Mesodermal cell (in vitro differentiated cells): Measurements from ENCODE around the gene LRBA.

Source experiments
- H3K27ac ChIP-seq: 2 replicates; pipeline ENCODE4 v1.7.0; 2013; ENCODE audit warnings: mild to moderate bottlenecking, low read depth, low read length, moderate library complexity; ENCODE audit not compliant: severe bottlenecking
- H3K36me3 ChIP-seq: 2 replicates; pipeline ENCODE4 v1.7.1; 2013; ENCODE audit warnings: mild to moderate bottlenecking, low read length, moderate library complexity; ENCODE audit not compliant: control insufficient read depth, insufficient read depth
- H3K4me1 ChIP-seq: one replicate; pipeline ENCODE4 v1.7.1; 2013; ENCODE audit warnings: mild to moderate bottlenecking, low read length; ENCODE audit not compliant: insufficient read depth, control insufficient read depth, poor library complexity, severe bottlenecking
- H3K4me3 ChIP-seq: 2 replicates; pipeline ENCODE4 v1.7.0; 2013; ENCODE audit warnings: low read length, control low read depth, mild to moderate bottlenecking; ENCODE audit not compliant: insufficient read depth, poor library complexity, severe bottlenecking; ENCODE audit errors: extremely low read depth
- H3K9me3 ChIP-seq: 2 replicates; pipeline ENCODE4 v1.7.1; 2013; ENCODE audit warnings: mild to moderate bottlenecking, low read length, moderate library complexity; ENCODE audit not compliant: control insufficient read depth
- WGBS, 2 experiments: methylation state at CpG; one replicate each; pipeline ENCODE4 v1.1.5; 2013; ENCODE audit warnings: missing lambda C conversion rate in 2 of 2; ENCODE audit not compliant: insufficient coverage in 2 of 2; 5-methylcytosine and 5-hydroxymethylcytosine counted together

The LRBA gene

GRCh38 chr4:150318971-150319370 is 696.1 kb downstream of the LRBA start:
- no peak overlapping the region for H3K27ac ChIP-seq
- no peaks in the 10 kb centered on the region for H3K4me1 ChIP-seq
- no peaks in the 10 kb centered on the region for H3K9me3 ChIP-seq
- no peak overlapping the region for H3K4me3 ChIP-seq
- WGBS, 2 experiments, result 55 to 61% methylated on average over 4 of the region's 4 CpGs
- no peaks in the 10 kb centered on the region for H3K36me3 ChIP-seq

GRCh38 chr4:150318527-150318926 is 696.6 kb downstream of the LRBA start:
- Histone ChIP-seq H3K4me1 (no peaks in the 10 kb centered on the region), H3K27ac (no peak overlapping the region), H3K36me3 (no peaks in the 10 kb centered on the region), H3K4me3 (no peak overlapping the region), H3K9me3 (no peaks in the 10 kb centered on the region)
- 89 to 100% methylated on average over 1 of the region's 2 CpGs for WGBS, 2 experiments

- Histone ChIP-seq H3K36me3 (no peaks in the 10 kb centered on the region), H3K27ac (no peak overlapping the region), H3K4me3 (no peak overlapping the region), H3K9me3 (no peaks in the 10 kb centered on the region), H3K4me1 (no peaks in the 10 kb centered on the region)
- WGBS, 2 experiments, result 90 to 100% methylated on average over 3 of the region's 6 CpGs
Observed at GRCh38 chr4:150316332-150317205, 698.5 kb downstream of the LRBA start.

GRCh38 chr4:150315691-150316090 is 699.4 kb downstream of the LRBA start:
- Histone ChIP-seq H3K9me3 (no peaks in the 10 kb centered on the region), H3K36me3 (no peaks in the 10 kb centered on the region), H3K4me3 (no peak overlapping the region), H3K4me1 (no peaks in the 10 kb centered on the region), H3K27ac (no peak overlapping the region)
- 92 to 100% methylated on average over 1 of the region's 2 CpGs for WGBS, 2 experiments

- Histone ChIP-seq H3K4me3 (no peak overlapping the region), H3K4me1 (peaks cover 3% of the 10 kb centered on the region), H3K27ac (no peak overlapping the region), H3K36me3 (no peaks in the 10 kb centered on the region), H3K9me3 (no peaks in the 10 kb centered on the region)
- 66 to 67% methylated on average over 7 of the region's 8 CpGs for WGBS, 2 experiments
Observed at GRCh38 chr4:150315175-150315574, 699.9 kb downstream of the LRBA start.

GRCh38 chr4:150314031-150314430 is 701.1 kb downstream of the LRBA start:
- Histone ChIP-seq H3K9me3 (no peaks in the 10 kb centered on the region), H3K36me3 (no peaks in the 10 kb centered on the region), H3K4me3 (no peak overlapping the region), H3K4me1 (peaks cover 5% of the 10 kb centered on the region), H3K27ac (no peak overlapping the region)
- WGBS, 2 experiments, result no CpG with 5 or more reads among the region's 1 CpG

- no peak overlapping the region for H3K4me3 ChIP-seq
- no peaks in the 10 kb centered on the region for H3K36me3 ChIP-seq
- no peaks in the 10 kb centered on the region for H3K9me3 ChIP-seq
- H3K4me1 ChIP-seq, result peaks cover 15% of the 10 kb centered on the region
- H3K27ac ChIP-seq, result no peak overlapping the region
- 100% methylated on average over 2 of the region's 4 CpGs for WGBS, 2 experiments
Observed at GRCh38 chr4:150310159-150310895, 704.8 kb downstream of the LRBA start.

GRCh38 chr4:150308824-150309472 is 706.1 kb downstream of the LRBA start:
- H3K4me1 ChIP-seq, result peaks cover 17% of the 10 kb centered on the region
- no peaks in the 10 kb centered on the region for H3K9me3 ChIP-seq
- H3K4me3 ChIP-seq, result no peak overlapping the region
- WGBS, 2 experiments, result 80% methylated on average over 1 of the region's 4 CpGs; no CpG with 5 or more reads in 1 of the 2 experiments
- H3K36me3 ChIP-seq, result no peaks in the 10 kb centered on the region
- H3K27ac ChIP-seq, result no peak overlapping the region

- H3K4me1 ChIP-seq, result peaks cover 23% of the 10 kb centered on the region
- H3K4me3 ChIP-seq, result no peak overlapping the region
- H3K9me3 ChIP-seq, result no peaks in the 10 kb centered on the region
- WGBS, 2 experiments, result no CpG with 5 or more reads among the region's 1 CpG
- no peaks in the 10 kb centered on the region for H3K36me3 ChIP-seq
- no peak overlapping the region for H3K27ac ChIP-seq
Observed at GRCh38 chr4:150306719-150307118, 708.4 kb downstream of the LRBA start.

GRCh38 chr4:150305995-150306394 is 709.1 kb downstream of the LRBA start:
- Histone ChIP-seq H3K9me3 (no peaks in the 10 kb centered on the region), H3K36me3 (no peaks in the 10 kb centered on the region), H3K4me1 (peaks cover 26% of the 10 kb centered on the region), H3K4me3 (no peak overlapping the region), H3K27ac (no peak overlapping the region)
- WGBS, 2 experiments, result 100% methylated on average over 1 of the region's 2 CpGs; no CpG with 5 or more reads in 1 of the 2 experiments
